Fibroblast of lung (primary cell): ENCODE results near the gene C11orf71.

Experiments
- EZH2 ChIP-seq: IDR thresholded peaks from 2 replicates; pipeline ENCODE4 v1.5.1; 2012; ENCODE audit warnings: low read length, control low read depth, mild to moderate bottlenecking; ENCODE audit errors: missing control alignments
- TF ChIP-seq, protein P1 (sequence below), 2 donors: IDR thresholded peaks in 1 of 2; conservative IDR thresholded peaks in 1 of 2; 1 replicate in 1 of 2; 2 replicates in 1 of 2; pipeline ENCODE4 v1.5.1; 2011 to 2012; ENCODE audit warnings: low read length in 2 of 2, control low read depth in 1 of 2, inconsistent platforms in 1 of 2, low read depth in 1 of 2, mild to moderate bottlenecking in 1 of 2

- TF ChIP-seq, protein P1, sequence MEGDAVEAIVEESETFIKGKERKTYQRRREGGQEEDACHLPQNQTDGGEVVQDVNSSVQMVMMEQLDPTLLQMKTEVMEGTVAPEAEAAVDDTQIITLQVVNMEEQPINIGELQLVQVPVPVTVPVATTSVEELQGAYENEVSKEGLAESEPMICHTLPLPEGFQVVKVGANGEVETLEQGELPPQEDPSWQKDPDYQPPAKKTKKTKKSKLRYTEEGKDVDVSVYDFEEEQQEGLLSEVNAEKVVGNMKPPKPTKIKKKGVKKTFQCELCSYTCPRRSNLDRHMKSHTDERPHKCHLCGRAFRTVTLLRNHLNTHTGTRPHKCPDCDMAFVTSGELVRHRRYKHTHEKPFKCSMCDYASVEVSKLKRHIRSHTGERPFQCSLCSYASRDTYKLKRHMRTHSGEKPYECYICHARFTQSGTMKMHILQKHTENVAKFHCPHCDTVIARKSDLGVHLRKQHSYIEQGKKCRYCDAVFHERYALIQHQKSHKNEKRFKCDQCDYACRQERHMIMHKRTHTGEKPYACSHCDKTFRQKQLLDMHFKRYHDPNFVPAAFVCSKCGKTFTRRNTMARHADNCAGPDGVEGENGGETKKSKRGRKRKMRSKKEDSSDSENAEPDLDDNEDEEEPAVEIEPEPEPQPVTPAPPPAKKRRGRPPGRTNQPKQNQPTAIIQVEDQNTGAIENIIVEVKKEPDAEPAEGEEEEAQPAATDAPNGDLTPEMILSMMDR (conservative IDR thresholded peaks at IDR 0.05 in 1 of 2, IDR thresholded peaks at IDR 0.05 in 1 of 2; ENCODE audit: low read depth in 1 of 2, low read length in 2 of 2): no peak
- TF ChIP-seq EZH2: no peak
These were observed 558 bp upstream of the C11orf71 start for GRCh38 chr11:114400915-114401223.
